ELF-1 (cell line): ENCODE measurements around the gene DHRSX.
"Not testable (repeated sequence)": the region's sequence is repeated elsewhere in the genome, so short reads cannot be mapped to it uniquely, and the experiment has no call there.

ENCODE experiments used
- DNase-seq: peaks from one replicate; pipeline ENCODE4 v3.0.0-alpha.2; 2016; ENCODE audit warnings: low read depth, low spot score

DHRSX gene

DNA sequence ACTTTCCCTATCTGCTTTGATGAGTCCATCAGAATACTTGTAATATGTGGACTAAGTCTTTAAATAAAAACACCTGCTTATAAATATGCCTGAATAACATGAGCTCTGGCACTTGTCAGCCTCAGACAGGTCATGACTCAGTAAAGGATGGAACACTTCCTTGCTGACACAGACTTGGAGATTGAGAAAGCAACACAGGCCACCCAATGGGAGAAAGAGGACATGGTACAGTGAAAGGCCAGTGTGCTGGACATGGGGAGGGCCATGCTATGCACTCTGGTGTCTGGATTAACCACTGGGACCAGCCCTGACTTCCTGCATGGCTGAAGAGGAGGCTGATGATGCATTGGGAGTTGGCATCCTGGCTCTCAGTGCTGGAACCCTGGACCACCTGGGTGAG is 149.5 kb downstream of the DHRSX start:
- no peak for DNase-seq

DNA sequence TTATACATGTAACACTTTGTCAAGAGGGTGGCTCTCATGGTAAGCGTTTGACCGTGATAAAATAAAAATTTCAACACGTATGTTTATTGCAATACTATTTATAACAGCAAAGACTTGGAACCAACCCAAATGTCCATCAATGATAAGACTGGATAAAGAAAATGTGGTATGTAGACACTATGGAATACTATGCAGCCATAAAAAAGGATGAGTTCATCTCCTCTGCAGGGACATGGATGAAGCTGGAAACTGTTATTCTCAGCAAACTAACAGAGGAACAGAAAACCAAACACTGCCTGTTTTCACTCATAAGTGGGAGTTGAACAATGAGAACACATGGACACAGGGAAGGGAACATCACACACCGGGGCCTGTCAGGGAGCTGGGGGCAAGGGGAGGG is 150.1 kb downstream of the DHRSX start:
- DNase-seq = not testable (repeated sequence)

DNA sequence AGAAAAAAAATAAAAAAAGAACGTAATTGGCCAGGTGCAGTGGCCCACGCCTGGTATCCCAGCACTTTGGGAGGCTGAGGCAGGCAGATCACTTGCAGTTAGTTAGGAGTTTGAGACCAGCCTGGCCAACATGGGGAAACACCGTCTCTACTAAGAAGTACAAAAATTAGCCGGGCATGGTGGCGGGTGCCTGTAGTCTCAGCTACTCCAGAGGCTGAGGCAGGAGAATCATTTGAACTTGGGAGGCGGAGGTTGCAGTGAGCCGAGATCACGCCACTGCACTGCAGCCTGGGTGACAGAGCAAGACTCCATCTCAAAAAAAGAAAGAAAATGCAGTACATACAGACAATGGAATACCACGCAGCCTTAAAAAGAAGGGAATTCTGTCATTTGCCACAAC is 150.7 kb downstream of the DHRSX start:
- DNase-seq = not testable (repeated sequence)

GRCh38 chrX:2348211-2348610 is 152.6 kb downstream of the DHRSX start:
- no peak for DNase-seq

GRCh38 chrX:2346158-2346557 is 154.6 kb downstream of the DHRSX start:
- no peak for DNase-seq

DNA sequence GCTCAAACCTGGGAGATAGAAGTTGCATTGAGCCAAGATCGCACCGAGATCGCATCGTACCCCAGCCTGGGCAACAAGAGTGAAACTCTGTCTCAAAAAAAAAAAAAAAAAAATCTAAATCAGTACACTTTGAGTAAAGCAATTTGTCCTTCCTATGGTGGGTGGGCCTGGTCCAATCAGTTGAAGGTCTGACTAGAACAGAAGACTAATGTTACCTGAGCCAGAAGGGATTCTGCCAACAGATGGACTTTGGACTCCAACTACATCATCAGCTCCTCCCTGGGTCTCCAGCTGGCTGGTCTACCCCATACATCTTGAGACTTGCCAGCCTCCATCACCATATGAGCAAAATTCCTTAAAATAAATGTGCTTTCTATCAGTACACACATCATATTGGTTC is 155.2 kb downstream of the DHRSX start:
- DNase-seq = no peak

DNA sequence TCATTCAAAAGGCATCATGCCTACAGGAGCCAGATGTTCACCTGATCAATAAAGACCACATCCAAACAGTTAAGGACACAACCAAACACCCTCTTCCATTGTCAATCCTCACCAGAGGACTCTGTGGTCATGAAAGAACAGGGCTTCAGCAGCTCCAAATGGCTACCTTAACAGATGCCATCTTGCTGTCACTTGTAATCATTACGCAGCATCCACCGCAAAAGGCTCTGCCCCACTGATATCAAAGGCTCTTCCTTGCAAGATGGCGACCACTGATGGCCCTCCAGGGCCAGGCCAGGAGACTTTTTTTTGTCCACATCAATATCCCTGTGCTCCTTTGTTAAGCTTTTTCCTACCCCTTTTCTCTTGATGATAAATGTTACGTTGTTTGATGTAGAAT is 157.4 kb downstream of the DHRSX start:
- no peak for DNase-seq

GRCh38 chrX:2342874-2343273 is 157.9 kb downstream of the DHRSX start:
- DNase-seq = no peak

GRCh38 chrX:2342281-2342688 is 158.5 kb downstream of the DHRSX start:
- no peak for DNase-seq

DNA sequence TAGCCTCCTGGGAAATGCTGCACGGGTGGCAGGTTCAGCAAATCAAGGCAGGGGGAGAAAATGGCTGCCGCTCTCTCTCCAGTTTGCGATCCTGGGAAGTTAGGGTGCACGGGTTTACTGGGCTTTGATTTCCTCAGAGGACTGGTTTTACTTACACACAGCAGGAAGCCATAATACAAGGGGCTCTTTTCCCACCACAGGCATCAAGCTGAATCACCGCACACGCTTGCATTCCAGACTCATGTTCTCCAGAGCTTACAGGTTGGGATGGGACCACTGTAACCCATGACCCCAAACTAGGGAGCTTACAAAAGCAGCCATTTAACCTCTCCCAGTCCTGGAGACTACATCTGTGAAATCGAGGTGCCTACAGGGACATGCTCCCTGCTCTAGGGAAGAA is 159.8 kb downstream of the DHRSX start:
- DNase-seq = no peak

DNA sequence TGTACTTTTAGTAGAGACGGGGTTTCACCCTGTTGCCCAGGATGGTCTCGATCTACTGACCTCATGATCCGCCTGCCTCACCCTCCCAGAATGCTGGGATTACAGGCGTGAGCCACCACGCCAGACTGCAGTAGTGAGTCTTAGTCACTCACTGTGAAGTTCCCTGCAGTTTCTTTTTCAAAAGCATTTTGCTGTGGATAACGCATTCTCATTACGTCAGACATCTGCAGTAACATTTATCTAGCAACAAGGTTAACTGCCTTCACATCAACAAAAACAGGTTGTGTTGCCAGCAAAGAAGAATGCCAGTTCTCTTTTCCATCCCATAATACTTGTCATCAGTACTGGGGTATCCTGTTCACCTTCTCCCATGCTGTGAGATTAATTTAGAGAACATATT is 164.6 kb downstream of the DHRSX start:
- DNase-seq = no peak

DNA sequence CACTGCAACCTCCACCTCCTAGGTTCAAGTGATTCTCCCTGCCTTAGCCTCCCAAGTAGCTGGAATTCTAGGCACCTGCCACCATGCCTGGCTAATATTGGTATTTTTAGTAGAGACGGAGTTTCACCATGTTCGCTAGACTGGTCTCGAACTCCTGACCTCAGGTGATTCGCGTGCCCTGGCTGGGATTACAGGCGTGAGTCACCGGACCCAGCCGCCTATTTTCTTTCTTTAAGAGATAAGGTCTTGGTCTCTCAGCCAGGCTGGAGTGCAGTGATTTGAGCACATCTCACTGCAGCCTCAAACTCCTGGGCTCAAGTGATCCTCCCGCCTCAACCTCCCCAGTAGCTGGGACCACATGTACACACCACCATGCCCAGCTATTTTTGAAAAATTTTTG is 166.5 kb downstream of the DHRSX start:
- DNase-seq = no peak

DNA sequence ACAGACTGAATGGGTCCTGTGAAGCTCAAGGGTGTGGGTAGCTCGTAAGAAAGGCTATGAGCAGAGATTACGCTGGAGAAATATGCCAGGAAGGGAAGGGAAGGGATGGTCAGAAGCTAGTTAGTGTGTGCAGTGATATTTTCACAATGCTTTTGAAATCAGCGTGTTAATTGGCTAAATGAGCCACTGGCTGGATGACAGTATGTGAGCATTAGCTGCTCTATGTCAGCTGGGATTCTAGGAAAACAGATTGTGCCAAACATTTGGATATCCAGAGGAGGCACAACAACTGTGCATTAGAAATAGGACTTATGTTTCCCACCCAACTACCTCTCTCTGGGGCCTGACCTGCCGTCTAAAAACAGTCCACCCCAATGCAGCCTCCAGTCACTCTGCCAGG is 168.5 kb downstream of the DHRSX start:
- no peak for DNase-seq

DNA sequence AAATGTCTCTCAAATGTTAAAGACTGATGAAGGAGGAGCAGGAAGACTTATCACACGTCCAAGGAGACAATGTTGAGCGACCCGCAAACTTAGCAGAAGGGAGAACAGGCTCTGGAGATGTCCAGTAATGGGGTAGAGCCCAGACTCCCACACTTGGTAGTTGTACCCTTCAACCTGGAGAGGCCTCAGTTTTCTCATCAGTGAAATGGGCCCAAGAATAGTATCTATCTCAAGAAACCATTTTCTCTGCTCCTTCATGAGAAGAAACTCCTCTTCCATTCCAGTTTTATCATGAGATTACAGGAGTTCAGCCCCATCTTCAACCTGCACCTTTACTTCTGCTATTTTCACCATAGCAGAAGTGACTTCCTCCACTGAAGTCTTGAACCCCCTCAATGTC is 169.9 kb downstream of the DHRSX start:
- DNase-seq = no peak

DNA sequence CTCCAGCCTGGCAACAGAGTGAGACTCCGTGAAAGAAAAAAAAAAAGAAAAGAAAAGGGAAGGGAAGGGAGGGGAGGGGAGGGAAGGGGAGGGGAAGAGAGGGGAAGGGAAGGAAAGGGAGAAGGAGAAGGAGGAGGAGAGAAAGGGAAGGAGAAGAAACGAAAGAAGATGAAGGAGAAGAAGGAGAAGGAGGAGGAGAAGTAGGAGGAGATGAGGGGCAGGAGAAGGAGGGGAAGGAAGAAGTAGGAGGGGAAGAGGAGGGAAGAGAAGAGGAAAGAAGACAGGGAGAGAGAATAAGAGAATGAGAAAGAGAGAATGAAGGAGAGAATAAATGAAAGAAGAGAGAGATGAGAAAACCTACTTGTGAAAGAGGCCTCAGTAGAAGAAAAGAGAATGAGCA is 170.3 kb downstream of the DHRSX start:
- no peak for DNase-seq

DNA sequence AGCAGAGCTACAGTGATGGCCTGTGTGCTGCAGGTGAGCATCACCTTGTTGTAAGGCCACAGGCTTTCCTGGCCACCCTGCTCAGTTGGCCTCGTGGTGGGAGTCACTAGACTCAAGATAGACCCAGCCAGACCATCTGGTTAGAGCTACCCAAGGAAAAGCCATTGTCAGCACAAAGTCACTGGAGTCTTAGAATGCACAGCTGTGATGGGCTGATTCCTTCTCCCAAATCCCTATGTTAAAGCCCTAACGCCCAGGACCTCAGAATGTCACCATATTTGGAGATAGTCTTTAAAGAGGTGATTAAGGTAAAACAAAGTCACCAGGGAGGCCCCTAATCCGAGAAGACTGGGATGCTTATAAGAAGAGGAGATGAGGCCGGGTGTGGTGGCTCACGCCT is 173.4 kb downstream of the DHRSX start:
- DNase-seq = no peak

DNA sequence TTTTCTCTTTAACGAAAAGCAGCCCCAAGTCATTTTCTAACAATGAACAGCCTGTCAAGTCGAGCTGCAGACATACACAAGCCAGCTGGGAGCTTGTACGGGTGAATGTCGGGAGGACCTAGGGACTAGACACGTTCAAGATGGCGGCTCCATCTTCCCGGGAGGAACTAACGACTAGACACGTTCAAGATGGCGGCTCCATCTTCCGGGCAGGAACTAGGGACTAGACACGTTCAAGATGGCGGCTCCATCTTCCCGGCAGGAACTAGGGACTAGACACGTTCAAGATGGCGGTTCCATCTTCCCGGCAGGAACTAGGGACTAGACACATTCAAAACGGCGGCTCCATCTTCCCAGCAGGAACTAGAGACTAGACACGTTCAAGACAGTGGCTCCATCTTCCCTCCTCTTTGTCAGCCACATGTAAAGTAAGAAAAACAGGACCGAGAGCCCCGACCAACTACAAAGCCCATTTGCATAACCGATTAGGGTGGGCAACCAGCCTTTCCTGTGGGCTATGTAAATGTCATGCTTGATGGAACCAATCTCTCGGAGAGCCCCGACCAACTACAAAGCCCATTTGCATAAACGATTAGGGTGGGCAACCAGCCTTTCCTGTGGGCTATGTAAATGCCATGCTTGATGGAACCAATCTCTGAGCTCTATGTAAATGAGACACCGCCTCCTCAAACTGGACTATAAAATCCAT is 175.5 kb downstream of the DHRSX start:
- peak; percentile 95 for DNase-seq

DNA sequence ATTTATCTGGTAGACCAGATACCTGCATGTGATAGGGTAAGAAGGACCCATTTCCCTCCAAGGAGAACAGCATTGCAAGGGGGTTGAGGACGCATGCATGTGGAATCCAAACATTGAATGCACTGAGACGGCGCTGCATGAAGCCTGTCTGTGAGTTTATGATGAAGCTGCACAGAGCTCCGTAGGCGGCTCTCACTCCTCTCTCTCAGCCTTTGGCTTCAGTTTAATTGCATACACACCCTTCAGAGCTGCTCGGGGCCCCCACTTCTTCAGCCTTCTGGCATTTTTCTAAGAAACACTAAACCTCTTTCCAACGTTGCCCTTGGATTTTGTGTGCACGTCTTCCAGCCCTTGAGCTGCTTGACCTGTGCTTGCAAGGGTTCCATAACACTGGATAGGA is 176.6 kb downstream of the DHRSX start:
- no peak for DNase-seq

GRCh38 chrX:2321411-2321810 is 179.4 kb downstream of the DHRSX start:
- no peak for DNase-seq

DNA sequence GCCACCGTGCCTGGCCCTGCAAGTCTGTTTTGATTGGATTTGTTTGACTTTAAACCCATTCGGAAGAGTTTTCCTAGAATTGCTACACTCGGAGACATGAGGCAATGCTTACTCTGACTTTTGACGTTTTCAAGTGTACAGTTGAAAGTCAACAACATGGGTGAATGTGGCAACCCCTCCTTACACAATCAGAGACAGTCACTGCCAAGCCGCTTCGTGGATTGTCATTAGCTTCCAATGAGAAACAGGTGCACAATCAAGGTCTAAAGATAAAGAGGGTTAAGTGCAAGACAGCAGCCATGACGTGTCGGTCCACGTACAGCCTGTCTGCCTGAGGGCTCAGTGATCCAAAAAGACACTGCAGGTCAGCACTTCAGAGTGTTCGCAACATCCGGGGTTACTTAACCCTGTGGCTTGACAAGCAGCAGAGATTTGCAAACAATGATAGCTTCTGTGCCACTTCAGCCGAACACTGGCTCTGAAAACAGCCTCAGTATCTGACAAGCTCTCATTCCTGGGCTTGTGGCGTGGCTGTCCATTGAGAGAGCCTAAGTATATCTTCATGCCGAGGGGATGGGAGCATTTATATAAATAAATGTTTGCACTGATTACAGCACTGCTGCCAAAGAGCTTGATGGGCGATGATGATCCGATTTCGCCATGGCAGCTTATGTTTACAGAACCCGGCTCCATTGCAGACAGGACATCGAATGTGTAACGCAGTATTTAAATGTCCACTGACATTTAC is 180.0 kb downstream of the DHRSX start:
- peak; percentile 14 for DNase-seq

DNA sequence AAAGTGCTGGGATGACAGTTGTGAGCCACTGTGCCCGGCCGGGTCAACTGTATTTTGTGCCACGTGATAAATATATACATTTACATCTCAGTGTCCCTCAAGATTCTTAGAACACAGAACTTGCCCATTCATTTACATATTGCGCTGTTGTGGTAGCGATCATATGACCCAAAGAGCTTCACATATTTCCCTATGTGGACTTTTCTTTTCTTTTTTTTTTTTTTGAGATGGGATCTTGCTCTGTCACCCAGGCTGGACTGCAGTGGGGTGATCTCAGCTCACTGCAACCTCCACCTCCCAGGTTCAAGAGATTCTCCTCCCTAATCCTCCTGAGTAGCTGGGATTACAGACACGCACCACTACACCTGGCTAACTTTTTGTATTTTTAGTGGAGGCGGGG is 180.7 kb downstream of the DHRSX start:
- DNase-seq = no peak

DNA sequence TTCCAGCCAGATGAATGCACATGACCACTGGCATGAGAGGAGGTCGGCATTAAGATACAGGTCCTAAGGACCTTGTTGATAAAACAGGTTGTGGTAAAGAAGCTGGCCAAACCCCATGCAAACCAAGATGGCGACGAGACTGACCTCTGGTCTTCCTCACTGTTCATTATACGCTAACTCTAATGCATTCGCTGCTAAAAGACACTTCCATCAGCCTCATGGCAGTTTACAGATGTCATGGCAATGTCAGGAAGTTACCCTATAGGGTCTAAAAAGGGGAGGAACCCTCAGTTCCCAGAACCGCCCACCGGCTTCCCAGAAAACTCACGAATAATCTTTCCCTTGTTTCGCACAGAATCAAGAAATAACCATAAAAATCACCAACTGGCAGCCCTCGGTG is 182.4 kb downstream of the DHRSX start:
- no peak for DNase-seq

GRCh38 chrX:2317527-2318055 is 183.2 kb downstream of the DHRSX start:
- DNase-seq = no peak
